Measurements from ENCODE around the gene HMG20B. TPM values are rescaled to one million over a fixed set of nuclear protein-coding genes. Genes with fewer than 3 reads are reported as not detected.
A peak's percentile ranks its signal among the peaks of the same experiment; 100 is the strongest.

Gene HMG20B
- total RNA-seq, 4 donors from 2014 or later = 56.1 to 77.6 (median 76.9) TPM

- WGBS, 2 donors = 89 to 93% methylated on average over 8 to 16 of the region's 38 CpGs
- Histone ChIP-seq H3K27me3 (no peaks in the 10 kb centered on the region), H3K9me3 (no peaks in the 10 kb centered on the region), H3K27ac (no peak overlapping the region), H3K4me3 (no peak overlapping the region), H3K36me3 (peaks cover 33 to 93% (median 44%) of the 10 kb centered on the region in 3 donors), H3K4me1 (peaks cover 0 to 29% (median 0%) of the 10 kb centered on the region in 3 donors)
- DNase-seq = no peak
- TF ChIP-seq CTCF (IDR thresholded peaks at IDR 0.05) (no peak), POLR2A (IDR thresholded peaks at IDR 0.05) (no peak)
- intact Hi-C loops (cut with DNase I) = no loop called here
These were observed 38.1 kb upstream of the HMG20B start for GRCh38 chr19:3534375-3535234.

- intact Hi-C loops (cut with DNase I) = no loop called here
- TF ChIP-seq POLR2A (IDR thresholded peaks at IDR 0.05) (no peak), CTCF (IDR thresholded peaks at IDR 0.05) (no peak)
- Histone ChIP-seq H3K27ac (no peak overlapping the region), H3K4me1 (peaks cover 0 to 29% (median 0%) of the 10 kb centered on the region in 3 donors), H3K36me3 (peaks cover 33 to 95% (median 44%) of the 10 kb centered on the region in 3 donors), H3K9me3 (no peaks in the 10 kb centered on the region), H3K27me3 (no peaks in the 10 kb centered on the region), H3K4me3 (no peak overlapping the region)
- no peak for DNase-seq
- WGBS, 2 donors = 100% methylated on average over 3 of the region's 9 CpGs
These were observed 37.6 kb upstream of the HMG20B start for GRCh38 chr19:3535235-3535535.

- WGBS, 2 donors = 86% methylated on average over 7 of the region's 14 CpGs; no CpG with 5 or more reads in 1 of the 2 donors
- H3K36me3 ChIP-seq = peaks cover 33 to 91% (median 44%) of the 10 kb centered on the region in 3 donors
These were observed 37.2 kb upstream of the HMG20B start for GRCh38 chr19:3535563-3535965.

GRCh38 chr19:3535981-3536380 lies 36.8 kb upstream of the HMG20B start:
- no peaks in the 10 kb centered on the region for H3K27me3 ChIP-seq
- WGBS, 2 donors = 84 to 92% methylated on average over 5 to 9 of the region's 10 CpGs
- peaks cover 33 to 87% (median 41%) of the 10 kb centered on the region in 3 donors for H3K36me3 ChIP-seq
- peak overlapping the region in 2 of 4 donors; percentile 48 to 59 for H3K27ac ChIP-seq
- no peak overlapping the region for H3K4me3 ChIP-seq
- peaks cover 0 to 29% (median 0%) of the 10 kb centered on the region in 3 donors for H3K4me1 ChIP-seq
- DNase-seq = no peak
- TF ChIP-seq POLR2A (IDR thresholded peaks at IDR 0.05) = no peak
- TF ChIP-seq CTCF (IDR thresholded peaks at IDR 0.05) = no peak
- intact Hi-C loops (cut with DNase I) = no loop called here
- no peaks in the 10 kb centered on the region for H3K9me3 ChIP-seq

More at GRCh38 chr19:3535563-3535965, 37.2 kb upstream of the HMG20B start:
- Histone ChIP-seq H3K27ac (no peak overlapping the region), H3K4me1 (peaks cover 0 to 29% (median 0%) of the 10 kb centered on the region in 3 donors), H3K27me3 (no peaks in the 10 kb centered on the region), H3K4me3 (no peak overlapping the region), H3K9me3 (no peaks in the 10 kb centered on the region)
- no peak for DNase-seq
- intact Hi-C loops (cut with DNase I) = no loop called here
- TF ChIP-seq POLR2A (IDR thresholded peaks at IDR 0.05) (no peak), CTCF (IDR thresholded peaks at IDR 0.05) (no peak)

GRCh38 chr19:3536429-3537100 lies 36.2 kb upstream of the HMG20B start:
- Histone ChIP-seq H3K4me3 (no peak overlapping the region), H3K27me3 (no peaks in the 10 kb centered on the region), H3K36me3 (peaks cover 28 to 81% (median 36%) of the 10 kb centered on the region in 3 donors), H3K4me1 (peaks cover 0 to 29% (median 0%) of the 10 kb centered on the region in 3 donors), H3K27ac (peak overlapping the region in 3 of 4 donors; percentile 48 to 65 (median 59)), H3K9me3 (no peaks in the 10 kb centered on the region)
- 60 to 63% methylated on average over 1 to 13 of the region's 27 CpGs for WGBS, 2 donors
- intact Hi-C loops (cut with DNase I) = no loop called here
- DNase-seq = no peak
- TF ChIP-seq CTCF (IDR thresholded peaks at IDR 0.05) (no peak), POLR2A (IDR thresholded peaks at IDR 0.05) (no peak)

Measured in esophagus squamous epithelium (tissue), 5 donors.